ENCODE results near the gene CATSPERD.
"Not testable (repeated sequence)": the region's sequence is repeated elsewhere in the genome, so short reads cannot be mapped to it uniquely, and the experiment has no call there.

The CATSPERD gene

DNA sequence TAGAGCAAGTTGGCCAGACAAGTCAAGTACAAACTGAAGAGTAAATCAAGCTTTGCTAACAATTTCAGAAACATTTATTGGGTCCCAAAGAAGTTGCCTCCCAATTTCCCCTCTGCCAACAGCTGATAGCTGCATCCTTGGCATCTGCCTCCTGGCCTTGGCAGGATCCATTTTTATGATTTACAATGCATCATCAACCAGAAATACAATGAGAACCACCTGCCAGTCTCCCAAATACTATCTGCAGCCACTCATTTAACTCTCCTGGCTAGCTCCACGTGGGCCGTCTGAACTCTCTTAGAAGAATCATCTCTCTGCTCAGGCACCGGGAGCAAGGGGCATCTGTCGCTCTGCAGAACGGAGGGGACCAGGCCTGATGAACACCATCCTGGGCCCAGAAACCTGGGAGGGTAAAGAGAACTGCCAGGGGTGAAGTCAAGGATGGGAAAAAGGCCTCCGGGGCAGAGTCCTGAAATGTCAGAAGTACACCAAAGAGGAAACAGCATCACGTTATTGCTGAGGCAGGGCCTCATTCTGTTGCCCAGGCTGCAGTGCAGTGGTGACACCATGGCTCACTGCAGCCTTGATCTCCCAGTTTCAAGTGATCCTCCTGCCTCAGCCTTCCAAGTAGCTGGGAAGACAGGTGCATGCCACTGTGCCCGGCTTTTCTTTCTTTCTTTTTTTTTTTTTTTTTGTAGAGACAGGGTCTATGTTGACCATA is 3.1 kb upstream of the CATSPERD start:
- DNase-seq: no peak
- in situ Hi-C loops (cut with HindIII; ENCODE audit: low pct_ligation_motif_present, low pct_unique_long_range_greater_than_20kb, low sequenced_read_pairs): no loop called here

DNA sequence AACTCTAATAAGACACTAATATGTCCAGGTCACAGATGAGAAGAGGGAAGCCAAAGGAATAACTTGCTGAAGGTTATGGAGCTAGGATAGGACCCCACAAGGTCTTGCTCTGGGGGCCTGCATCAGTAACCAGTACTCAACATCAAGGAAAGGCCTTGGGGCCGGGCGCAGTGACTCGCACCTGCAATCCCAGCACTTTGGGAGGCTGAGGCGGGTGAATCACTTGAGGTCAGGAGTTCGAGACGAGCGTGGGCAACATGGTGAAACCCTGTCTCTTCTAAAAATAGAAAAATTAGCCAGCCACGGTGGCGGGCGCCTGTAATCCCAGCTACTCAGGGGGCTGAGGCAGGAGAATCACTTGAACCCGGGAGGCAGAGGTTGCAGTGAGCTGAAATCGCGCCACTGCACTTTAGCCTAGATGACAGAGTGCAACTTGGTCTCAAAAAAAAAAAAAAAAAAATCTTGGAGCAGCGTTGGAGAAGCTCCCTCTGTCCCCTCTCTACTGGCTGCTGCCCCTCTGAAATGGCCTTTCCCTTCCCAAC is 2.3 kb upstream of the CATSPERD start:
- in situ Hi-C loops (cut with HindIII; ENCODE audit: low pct_ligation_motif_present, low pct_unique_long_range_greater_than_20kb, low sequenced_read_pairs): no loop called here
- DNase-seq: peak; percentile 50

DNA sequence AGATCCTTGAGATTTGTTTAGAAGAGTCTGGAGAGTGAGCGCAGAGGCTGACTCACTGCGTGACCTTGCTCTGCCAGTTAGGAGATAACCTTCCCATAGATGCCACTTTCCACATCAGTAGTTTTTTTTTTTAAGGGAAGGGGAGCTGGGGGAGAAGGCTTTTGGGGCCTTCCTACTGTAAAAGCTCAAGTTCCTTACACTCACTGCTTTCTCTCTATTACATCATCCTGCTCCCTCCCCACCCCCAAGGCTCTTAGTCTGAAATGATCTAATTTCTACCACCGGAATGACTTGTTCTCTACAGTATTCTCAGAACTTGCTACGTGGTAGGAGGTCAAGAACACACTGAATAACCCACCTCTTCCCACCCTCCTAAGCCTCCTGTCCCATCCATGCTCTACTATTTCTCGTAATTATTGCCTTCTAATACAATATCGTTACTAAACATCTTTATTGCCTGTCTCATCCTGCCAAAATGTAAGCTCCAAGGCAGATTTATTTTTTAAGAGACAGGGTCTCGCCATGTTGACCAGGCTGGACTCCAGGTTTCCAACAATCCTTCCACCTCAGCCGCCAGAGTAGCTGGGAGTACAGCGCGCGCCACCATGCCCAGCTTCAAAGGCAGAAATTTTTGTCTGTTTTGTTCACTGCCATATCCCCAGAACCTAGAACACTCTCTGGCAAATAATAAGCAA is 1.7 kb upstream of the CATSPERD start:
- in situ Hi-C loops (cut with HindIII; ENCODE audit: low pct_ligation_motif_present, low pct_unique_long_range_greater_than_20kb, low sequenced_read_pairs): no loop called here
- peak; percentile 82 for DNase-seq

DNA sequence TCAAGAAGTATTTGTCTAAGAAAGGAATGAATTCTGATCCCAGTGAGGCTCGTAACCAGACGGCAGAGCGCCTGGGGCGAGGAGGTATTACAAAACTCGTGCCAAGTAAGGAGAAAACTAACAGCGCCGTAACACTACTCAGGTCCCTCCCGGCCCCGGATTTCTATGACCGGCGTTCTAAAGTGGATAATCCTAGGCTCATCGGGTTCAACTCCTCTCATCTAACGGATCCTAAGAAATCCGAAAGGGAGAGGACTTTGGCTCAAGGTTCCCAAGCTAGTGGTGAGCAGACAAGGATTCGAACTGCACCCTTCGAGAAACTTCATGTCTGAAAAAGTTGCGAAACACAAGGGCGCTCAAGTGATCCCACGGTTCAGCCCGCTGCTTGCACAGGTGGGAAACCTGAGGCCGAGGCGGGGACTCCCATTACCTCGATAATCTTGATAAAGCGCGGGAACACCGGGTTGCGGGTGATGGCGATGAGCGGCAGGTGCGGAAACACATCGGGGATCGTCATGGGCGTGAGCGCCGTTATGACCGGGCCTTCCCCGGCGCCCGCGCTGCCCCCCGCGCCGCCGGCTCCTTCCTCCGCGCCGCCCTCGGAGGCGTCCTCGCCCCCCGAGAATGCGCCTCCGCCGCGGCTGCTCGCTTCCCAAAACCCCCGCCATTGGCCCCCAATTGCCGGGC is 1.0 kb upstream of the CATSPERD start:
- DNase-seq: peak; percentile 28
- in situ Hi-C loops (cut with HindIII; ENCODE audit: low pct_ligation_motif_present, low pct_unique_long_range_greater_than_20kb, low sequenced_read_pairs): no loop called here

DNA sequence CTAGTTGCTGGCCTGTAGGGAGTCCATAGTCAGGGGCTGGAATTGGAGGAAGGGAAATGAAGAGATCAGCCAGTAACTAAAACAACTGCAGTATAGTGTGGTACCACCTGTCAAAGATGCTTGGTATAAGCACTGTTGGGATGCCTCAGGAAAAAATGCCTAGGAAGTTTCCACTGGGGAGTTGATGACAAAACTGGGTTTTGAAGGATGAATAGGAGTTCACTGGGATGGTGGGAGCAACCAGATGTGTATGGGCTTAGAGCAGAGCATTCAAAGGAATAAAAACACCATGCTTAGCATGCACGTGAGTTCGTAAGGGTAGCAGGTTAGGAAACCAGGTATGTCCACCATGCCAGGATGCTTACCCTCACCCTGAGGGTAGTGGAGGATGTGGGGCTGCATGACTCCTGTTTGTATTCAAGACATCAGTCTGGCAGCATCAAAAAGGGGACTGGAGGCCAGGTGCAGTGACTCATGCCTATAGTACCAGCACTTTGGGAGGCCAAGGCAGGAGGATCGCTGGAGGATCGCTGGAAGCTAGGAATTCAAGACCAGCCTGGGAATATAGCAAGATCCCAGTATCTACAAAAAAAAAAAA is 7.1 kb downstream of the CATSPERD start:
- in situ Hi-C loops (cut with HindIII; ENCODE audit: low pct_ligation_motif_present, low pct_unique_long_range_greater_than_20kb, low sequenced_read_pairs): no loop called here
- DNase-seq: no peak

DNA sequence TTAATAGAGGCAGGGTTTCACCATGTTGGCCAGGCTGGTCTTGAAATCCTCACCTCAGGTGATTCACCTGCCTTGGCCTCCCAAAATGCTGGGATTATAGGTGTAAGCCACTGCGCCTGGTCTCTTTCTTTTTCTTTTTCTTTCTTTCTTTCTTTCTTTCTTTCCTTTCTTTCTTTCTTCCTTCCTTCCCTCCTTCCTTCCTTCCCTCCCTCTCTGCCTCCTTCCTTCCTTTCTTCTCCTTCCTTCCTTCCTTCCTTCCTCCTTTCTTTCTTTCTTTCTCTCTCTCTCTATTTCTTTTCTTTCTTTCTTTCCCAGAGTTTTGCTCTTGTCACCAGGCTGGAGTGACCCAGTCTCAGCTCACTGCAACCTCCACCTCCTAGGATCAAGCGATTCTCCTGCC is 12.7 kb downstream of the CATSPERD start:
- DNase-seq; in situ Hi-C loops (cut with HindIII; ENCODE audit: low pct_ligation_motif_present, low pct_unique_long_range_greater_than_20kb, low sequenced_read_pairs): not testable (repeated sequence)

DNA sequence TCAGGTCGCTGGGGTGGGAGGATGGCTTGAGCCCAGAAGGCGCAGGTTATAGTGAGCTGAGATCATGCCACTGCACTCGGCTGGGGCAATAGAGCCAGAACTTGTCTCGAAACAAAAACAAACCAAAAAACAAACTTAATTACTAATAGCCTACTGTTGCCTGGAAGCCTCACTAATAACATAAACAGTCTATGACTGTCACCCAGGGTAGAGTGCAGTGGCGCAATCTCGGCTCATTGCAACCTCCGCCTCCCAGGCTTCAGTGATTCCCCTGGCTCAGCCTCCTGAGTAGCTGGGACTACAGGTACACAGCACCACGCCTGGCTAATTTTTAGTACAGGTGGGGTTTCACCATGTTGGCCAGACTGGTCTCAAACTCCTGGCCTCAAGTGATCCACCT is 18.0 kb downstream of the CATSPERD start:
- in situ Hi-C loops (cut with HindIII; ENCODE audit: low pct_ligation_motif_present, low pct_unique_long_range_greater_than_20kb, low sequenced_read_pairs): no loop called here
- DNase-seq: no peak

DNA sequence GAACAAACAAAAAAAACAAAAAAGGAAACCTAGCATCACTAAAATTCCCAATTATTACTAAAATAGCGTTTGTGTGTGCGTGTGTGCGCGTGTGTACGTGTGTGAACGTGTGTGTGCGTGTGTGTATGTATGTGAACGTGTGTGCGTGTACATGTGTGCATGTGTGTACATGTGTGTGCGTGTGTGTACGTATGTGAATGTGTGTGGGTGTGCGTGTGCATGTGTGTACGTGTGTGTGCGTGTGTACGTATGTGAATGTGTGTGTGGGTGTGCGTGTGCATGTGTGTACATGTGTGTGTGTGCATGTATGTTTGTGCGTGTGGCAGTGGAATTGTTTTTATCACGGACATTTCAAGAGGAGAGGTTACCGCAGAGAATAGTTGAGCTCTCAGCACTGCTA is 21.6 kb downstream of the CATSPERD start:
- DNase-seq: no peak
- in situ Hi-C loops (cut with HindIII; ENCODE audit: low pct_ligation_motif_present, low pct_unique_long_range_greater_than_20kb, low sequenced_read_pairs): no loop called here

DNA sequence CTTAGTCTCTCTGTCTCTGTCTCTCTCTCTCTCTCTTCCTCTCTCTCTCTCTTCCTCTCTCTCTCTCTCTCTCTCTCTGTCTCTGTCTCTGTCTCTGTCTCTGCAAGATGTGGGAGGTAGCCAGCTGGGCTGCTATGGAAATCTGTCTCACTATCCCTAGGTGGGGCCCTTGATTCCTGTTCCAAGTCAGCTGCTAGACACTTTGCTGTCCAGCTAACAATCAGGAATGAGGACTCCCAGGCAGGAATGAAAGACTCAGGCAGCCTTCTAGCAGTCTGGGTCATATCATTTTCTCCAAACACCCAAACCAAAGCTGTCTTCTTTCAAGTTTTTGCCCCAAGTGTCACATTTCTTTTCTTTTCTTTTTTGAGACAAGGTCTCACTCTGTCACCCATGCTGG is 23.2 kb downstream of the CATSPERD start:
- in situ Hi-C loops (cut with HindIII; ENCODE audit: low pct_ligation_motif_present, low pct_unique_long_range_greater_than_20kb, low sequenced_read_pairs): no loop called here

DNA sequence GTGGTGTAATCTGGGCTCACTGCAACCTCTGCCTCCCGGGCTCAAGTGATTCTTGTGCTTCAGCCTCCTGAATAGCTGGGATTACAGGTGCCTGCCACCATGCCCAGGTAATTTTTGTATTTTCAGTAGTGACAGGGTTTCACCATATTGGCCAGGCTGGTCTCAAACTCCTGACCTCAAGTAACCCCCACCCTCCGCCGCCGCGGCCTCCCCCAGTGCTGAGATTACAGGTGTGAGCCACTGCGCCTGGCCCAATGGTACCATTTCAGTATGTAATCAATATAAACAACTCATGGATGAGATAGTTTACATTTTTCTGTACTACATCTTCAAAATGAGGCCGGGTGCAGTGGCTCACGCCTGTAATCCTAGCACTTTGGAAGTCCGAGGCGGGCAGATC is 24.6 kb downstream of the CATSPERD start:
- in situ Hi-C loops (cut with HindIII; ENCODE audit: low pct_ligation_motif_present, low pct_unique_long_range_greater_than_20kb, low sequenced_read_pairs): not testable (repeated sequence)

More for the DNA sequence above, 23.2 kb downstream of the CATSPERD start:
- DNase-seq: no peak

DNA sequence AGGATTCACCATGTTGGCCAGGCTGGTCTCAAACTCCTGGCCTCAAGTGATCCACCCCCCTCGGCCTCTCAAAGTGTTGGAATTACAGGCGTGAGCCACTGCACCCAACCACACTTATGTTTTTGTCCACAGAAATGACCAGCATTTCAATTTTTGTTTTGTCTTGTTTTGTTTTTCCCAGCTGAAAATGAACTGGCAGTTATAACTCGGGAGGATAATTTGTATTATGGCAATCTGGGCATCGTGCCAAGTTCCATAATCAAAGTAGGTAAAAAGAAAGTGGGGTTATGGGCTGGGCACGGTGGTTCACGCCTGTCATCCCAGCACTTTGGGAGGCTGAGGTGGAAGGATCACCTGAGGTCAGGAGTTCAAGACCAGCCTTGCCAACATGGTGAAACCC is 28.5 kb downstream of the CATSPERD start:
- in situ Hi-C loops (cut with HindIII; ENCODE audit: low pct_ligation_motif_present, low pct_unique_long_range_greater_than_20kb, low sequenced_read_pairs); DNase-seq: not testable (repeated sequence)

More for the DNA sequence above, 24.6 kb downstream of the CATSPERD start:
- not testable (repeated sequence) for DNase-seq

DNA sequence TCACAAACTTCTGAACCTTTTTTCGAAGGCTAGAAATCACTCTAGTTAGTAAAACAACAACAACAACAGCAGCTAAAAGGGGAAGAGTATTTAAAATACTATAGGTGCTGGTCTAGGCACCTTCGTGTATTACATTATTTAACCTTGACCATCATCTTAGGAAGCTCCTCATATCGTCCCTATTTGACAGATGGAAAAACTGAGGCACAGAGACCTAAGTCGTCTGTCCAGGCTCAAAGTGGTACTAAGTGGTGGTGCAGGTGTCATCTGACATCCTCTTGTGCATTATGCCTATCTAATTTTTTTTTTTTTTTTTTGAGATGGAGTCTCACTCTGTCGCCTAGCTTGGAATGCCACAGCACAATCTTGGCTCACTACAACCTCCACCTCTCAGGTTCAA is 29.1 kb downstream of the CATSPERD start:
- DNase-seq: no peak
- in situ Hi-C loops (cut with HindIII; ENCODE audit: low pct_ligation_motif_present, low pct_unique_long_range_greater_than_20kb, low sequenced_read_pairs): no loop called here

DNA sequence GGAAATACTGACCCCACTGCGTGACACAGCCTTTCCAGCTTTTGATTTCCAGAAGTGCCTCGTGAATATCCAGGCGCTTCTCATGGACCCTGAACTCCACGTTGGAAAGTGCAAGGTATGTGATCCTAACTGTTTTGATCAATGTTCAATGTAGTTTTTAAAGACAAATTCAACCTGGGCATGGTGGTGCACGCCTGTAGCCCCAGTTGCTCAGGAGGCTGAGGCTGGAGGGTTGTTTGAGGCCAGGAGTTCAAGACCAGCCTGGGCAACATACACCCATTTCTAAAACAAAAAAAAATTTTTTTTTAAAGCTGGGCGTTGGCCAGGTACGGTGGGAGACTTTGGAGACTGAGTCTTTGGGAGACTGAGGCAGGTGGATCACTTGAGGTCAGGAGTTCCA is 31.3 kb downstream of the CATSPERD start:
- no peak for DNase-seq
- in situ Hi-C loops (cut with HindIII; ENCODE audit: low pct_ligation_motif_present, low pct_unique_long_range_greater_than_20kb, low sequenced_read_pairs): no loop called here

DNA sequence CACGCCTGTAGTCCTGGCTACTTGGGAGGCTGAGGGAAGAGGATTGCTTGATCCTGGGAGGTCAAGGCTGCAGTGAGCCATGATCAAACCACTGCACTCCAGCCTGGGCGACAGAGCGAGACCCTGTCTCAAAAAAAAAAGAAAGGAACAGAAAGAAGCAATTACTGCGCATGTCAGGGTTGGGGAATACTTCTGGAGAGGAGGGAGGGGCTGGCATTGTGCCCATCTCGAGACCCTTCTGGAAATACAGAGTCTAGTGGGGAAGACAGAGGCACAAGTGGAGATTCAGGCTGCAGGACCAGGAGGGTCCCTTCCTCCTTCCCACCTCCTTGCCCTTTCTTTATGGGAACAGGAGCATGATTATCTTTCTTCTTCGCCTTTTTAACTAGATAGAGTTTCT is 33.3 kb downstream of the CATSPERD start:
- in situ Hi-C loops (cut with HindIII; ENCODE audit: low pct_ligation_motif_present, low pct_unique_long_range_greater_than_20kb, low sequenced_read_pairs): no loop called here

DNA sequence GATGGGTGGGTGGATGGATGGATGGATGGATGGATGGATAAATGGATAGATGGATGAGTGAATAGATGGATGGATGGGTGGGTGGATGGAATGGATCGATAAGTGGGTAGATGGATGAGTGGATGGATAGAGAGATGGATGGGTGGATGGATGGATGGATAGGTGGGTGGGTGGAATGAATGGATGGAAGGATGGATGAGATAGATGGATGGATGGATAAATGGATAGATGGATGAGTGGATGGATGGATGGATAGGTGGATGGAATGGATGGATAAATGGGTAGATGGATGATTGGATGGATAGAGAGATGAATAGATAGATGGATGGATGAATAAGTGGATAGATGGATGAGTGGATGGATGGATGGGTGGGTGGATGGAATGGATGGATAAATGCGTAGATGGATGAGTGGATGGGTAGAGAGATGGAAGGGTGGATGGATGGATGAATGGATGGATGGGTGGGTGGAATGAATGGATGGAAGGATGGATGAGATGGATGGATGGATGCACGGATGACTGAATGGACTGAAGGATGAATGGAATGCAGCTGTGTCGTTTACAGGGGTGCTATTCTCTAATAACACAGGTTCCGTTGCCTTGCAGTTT is 42.3 kb downstream of the CATSPERD start:
- no peak for DNase-seq
- in situ Hi-C loops (cut with HindIII; ENCODE audit: low pct_ligation_motif_present, low pct_unique_long_range_greater_than_20kb, low sequenced_read_pairs): no loop called here

More for the DNA sequence above, 33.3 kb downstream of the CATSPERD start:
- DNase-seq: no peak

DNA sequence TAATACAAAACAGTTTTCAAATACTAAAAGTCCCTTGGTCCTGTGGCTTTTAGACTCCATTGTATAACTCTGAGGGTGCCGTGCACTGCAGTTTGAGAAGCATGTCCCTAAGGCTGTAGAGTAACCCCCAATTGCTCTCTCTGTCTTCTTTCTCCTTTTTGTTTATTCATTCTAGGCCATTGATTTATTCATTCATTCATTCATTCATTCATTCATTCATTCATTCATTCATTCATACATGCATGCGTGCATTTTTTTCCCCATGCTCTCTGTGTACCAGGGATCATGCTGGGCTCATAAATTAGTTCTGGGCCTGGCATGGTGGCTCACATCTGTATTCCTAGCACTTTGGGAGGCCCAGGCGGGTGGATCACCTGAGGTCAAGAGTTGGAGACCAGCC is 44.8 kb downstream of the CATSPERD start:
- no peak for DNase-seq
- in situ Hi-C loops (cut with HindIII; ENCODE audit: low pct_ligation_motif_present, low pct_unique_long_range_greater_than_20kb, low sequenced_read_pairs): no loop called here

DNA sequence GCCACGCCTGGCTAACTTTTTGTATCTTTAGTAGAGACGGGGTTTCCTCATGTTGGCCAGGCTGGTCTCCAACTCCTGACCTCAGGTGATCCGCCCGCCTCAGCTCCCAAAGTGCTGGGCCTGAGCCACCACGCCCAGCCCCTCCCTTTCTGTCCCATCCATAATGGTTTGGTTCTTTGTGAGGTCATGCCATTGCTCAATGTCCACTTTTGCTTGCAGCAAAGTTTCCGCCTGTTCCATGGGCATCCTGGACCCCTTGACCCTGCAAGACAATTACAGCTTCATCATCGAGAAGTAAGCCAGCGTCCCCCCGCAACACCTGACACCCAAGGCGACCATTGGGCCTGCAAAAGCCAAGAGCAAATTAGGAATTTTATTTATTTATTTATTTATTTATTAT is 47.5 kb downstream of the CATSPERD start:
- no peak for DNase-seq
- in situ Hi-C loops (cut with HindIII; ENCODE audit: low pct_ligation_motif_present, low pct_unique_long_range_greater_than_20kb, low sequenced_read_pairs): no loop called here

DNA sequence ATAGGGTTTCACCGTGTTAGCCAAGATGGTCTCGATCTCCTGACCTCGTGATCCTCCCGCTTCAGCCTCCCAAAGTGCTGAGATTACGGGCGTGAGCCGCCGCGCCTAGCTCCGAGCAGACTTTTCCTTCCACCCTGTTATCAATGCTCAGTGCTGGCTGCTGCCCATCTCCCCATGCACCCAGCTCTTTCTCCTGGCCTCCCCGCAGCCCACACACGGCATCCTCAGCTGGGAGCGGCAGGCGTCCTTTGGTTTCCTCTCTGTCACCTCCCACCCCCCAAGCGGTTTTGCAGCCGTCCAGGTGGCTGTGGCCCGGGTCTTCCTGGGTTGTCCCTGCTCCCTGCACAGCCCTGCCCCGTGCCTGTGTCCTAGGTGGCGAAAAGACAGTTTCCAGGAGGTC is 52.0 kb downstream of the CATSPERD start:
- in situ Hi-C loops (cut with HindIII; ENCODE audit: low pct_ligation_motif_present, low pct_unique_long_range_greater_than_20kb, low sequenced_read_pairs): no loop called here
- no peak for DNase-seq

DNA sequence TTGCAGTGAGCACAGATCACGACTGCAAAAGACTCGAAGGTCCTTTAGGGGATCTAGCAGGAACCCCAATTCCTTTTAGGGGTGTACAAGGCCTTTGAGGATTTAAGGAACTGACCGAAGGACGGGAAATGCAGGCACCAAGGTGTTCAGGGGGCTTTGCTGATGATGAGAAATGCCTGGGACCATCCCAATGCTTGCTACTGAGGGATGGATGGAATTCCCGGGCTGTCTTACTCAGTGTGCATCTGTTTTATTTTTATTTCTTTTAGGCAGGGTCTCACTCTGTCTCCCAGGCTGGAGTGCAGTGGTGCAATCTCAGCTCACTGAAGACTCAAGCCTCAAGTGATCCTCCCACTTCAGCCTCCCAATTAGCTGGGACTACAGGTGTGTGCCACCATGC is 52.8 kb downstream of the CATSPERD start:
- no peak for DNase-seq
- in situ Hi-C loops (cut with HindIII; ENCODE audit: low pct_ligation_motif_present, low pct_unique_long_range_greater_than_20kb, low sequenced_read_pairs): no loop called here

Measured in ACHN (cell line).